HEK293 (cell line): ENCODE measurements around the gene TDRD10.

Experiments
- RBAK ChIP-seq: fragments of 450-650 bp; formaldehyde crosslinking; IDR thresholded peaks from 2 replicates; pipeline ENCODE4 v1.5.1; 2016; ENCODE audit warnings: missing biosample characterization, missing genetic modification characterization
- ZNF140 ChIP-seq: fragments of 450-650 bp; formaldehyde crosslinking; IDR thresholded peaks from 2 replicates; pipeline ENCODE4 v1.5.1; 2016; ENCODE audit warnings: missing biosample characterization, missing genetic modification characterization
- ZNF510 ChIP-seq: fragments of 450-650 bp; formaldehyde crosslinking; IDR thresholded peaks from 2 replicates; pipeline ENCODE4 v1.5.1; 2018; ENCODE audit warnings: mild to moderate bottlenecking, missing genetic modification characterization, missing biosample characterization; ENCODE audit not compliant: insufficient replicate concordance
- ZNF544 ChIP-seq: fragments of 450-650 bp; formaldehyde crosslinking; IDR thresholded peaks from 2 replicates; pipeline ENCODE4 v1.5.0; 2017; ENCODE audit warnings: missing biosample characterization, missing genetic modification characterization
- TF ChIP-seq, protein P1 (sequence below): fragments of 450-650 bp; formaldehyde crosslinking; IDR thresholded peaks from 2 replicates; pipeline ENCODE4 v1.5.1; 2016; ENCODE audit warnings: missing biosample characterization, missing genetic modification characterization
- TF ChIP-seq, protein P2 (sequence below): fragments of 450-650 bp; formaldehyde crosslinking; conservative IDR thresholded peaks from 2 replicates; pipeline ENCODE4 v1.5.1; 2016; ENCODE audit warnings: low read depth, missing biosample characterization, missing genetic modification characterization

DNA sequence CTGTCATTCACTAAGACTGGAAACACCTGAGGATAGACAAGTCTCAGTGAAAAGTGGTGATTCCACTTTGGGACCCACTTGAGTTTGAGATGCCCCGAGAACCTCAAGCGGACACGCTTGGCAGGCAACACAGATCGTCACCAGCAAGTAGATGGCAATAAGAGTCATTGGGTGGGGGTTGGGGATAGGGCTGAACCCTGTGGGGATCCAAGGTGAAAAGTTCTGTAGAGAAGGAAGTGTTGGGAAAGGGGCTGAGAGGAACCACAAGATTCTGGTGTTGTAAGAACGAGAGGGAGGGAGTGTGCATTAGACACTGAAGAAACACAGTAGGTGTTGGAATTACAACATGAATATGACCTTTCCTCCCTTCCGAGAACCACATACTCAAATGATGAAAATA, 45.4 kb upstream of the TDRD10 start:
- TF ChIP-seq ZNF140 (tag by site-specific recombination) (no peak), ZNF510 (no peak), ZNF544 (tag by site-specific recombination) (no peak), RBAK (tag by site-specific recombination) (no peak)
- TF ChIP-seq, protein P1, sequence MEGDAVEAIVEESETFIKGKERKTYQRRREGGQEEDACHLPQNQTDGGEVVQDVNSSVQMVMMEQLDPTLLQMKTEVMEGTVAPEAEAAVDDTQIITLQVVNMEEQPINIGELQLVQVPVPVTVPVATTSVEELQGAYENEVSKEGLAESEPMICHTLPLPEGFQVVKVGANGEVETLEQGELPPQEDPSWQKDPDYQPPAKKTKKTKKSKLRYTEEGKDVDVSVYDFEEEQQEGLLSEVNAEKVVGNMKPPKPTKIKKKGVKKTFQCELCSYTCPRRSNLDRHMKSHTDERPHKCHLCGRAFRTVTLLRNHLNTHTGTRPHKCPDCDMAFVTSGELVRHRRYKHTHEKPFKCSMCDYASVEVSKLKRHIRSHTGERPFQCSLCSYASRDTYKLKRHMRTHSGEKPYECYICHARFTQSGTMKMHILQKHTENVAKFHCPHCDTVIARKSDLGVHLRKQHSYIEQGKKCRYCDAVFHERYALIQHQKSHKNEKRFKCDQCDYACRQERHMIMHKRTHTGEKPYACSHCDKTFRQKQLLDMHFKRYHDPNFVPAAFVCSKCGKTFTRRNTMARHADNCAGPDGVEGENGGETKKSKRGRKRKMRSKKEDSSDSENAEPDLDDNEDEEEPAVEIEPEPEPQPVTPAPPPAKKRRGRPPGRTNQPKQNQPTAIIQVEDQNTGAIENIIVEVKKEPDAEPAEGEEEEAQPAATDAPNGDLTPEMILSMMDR (tag by site-specific recombination): no peak
- TF ChIP-seq, protein P2, sequence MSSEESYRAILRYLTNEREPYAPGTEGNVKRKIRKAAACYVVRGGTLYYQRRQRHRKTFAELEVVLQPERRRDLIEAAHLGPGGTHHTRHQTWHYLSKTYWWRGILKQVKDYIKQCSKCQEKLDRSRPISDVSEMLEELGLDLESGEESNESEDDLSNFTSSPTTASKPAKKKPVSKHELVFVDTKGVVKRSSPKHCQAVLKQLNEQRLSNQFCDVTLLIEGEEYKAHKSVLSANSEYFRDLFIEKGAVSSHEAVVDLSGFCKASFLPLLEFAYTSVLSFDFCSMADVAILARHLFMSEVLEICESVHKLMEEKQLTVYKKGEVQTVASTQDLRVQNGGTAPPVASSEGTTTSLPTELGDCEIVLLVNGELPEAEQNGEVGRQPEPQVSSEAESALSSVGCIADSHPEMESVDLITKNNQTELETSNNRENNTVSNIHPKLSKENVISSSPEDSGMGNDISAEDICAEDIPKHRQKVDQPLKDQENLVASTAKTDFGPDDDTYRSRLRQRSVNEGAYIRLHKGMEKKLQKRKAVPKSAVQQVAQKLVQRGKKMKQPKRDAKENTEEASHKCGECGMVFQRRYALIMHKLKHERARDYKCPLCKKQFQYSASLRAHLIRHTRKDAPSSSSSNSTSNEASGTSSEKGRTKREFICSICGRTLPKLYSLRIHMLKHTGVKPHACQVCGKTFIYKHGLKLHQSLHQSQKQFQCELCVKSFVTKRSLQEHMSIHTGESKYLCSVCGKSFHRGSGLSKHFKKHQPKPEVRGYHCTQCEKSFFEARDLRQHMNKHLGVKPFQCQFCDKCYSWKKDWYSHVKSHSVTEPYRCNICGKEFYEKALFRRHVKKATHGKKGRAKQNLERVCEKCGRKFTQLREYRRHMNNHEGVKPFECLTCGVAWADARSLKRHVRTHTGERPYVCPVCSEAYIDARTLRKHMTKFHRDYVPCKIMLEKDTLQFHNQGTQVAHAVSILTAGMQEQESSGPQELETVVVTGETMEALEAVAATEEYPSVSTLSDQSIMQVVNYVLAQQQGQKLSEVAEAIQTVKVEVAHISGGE: no peak
